ENCODE measurements around the gene FOXS1. TPM values are rescaled to one million over a fixed set of nuclear protein-coding genes. Genes with fewer than 3 reads are reported as not detected.

The FOXS1 gene
- total and polyA plus RNA-seq, 3 donors from 2014 or later: 4.3 to 10.0 (median 4.4) TPM

GRCh38 chr20:31879143-31879987 is 34.0 kb upstream of the FOXS1 start:
- Histone ChIP-seq H3K27me3 (no peaks in the 10 kb centered on the region), H3K4me3 (peak overlapping the region; percentile 60 to 70), H3K36me3 (ENCODE audit: low read depth, missing control alignments) (no peaks in the 10 kb centered on the region), H3K9me3 (no peaks in the 10 kb centered on the region), H3K27ac (peak overlapping the region; percentile 55 to 69), H3K4me1 (no peaks in the 10 kb centered on the region)
- TF ChIP-seq POLR2A (IDR thresholded peaks at IDR 0.05) (no peak), CTCF (IDR thresholded peaks at IDR 0.05) (no peak)
- 4 to 7% methylated on average over 30 to 45 of the region's 45 CpGs for WGBS, 2 donors
- intact Hi-C loops (cut with DNase I; ENCODE audit: low total_unique reads): no loop called here
- peak; percentile 99 for DNase-seq

GRCh38 chr20:31877684-31878083 is 32.3 kb upstream of the FOXS1 start:
- Histone ChIP-seq H3K27ac (no peak overlapping the region), H3K36me3 (ENCODE audit: low read depth, missing control alignments) (no peaks in the 10 kb centered on the region), H3K4me1 (no peaks in the 10 kb centered on the region), H3K9me3 (no peaks in the 10 kb centered on the region), H3K27me3 (no peaks in the 10 kb centered on the region), H3K4me3 (no peak overlapping the region)
- TF ChIP-seq CTCF (IDR thresholded peaks at IDR 0.05) (no peak), POLR2A (IDR thresholded peaks at IDR 0.05) (no peak)
- DNase-seq: no peak
- intact Hi-C loops (cut with DNase I; ENCODE audit: low total_unique reads): no loop called here

- no peak overlapping the region for H3K27ac ChIP-seq
- intact Hi-C loops (cut with DNase I; ENCODE audit: low total_unique reads): no loop called here
- peaks cover 6% of the 10 kb centered on the region for H3K4me1 ChIP-seq
- no peaks in the 10 kb centered on the region for H3K9me3 ChIP-seq
- no peak for DNase-seq
- no peaks in the 10 kb centered on the region for H3K27me3 ChIP-seq
- WGBS, 2 donors: 77 to 86% methylated on average over 2 of the region's 2 CpGs
- no peak overlapping the region for H3K4me3 ChIP-seq
- TF ChIP-seq POLR2A (IDR thresholded peaks at IDR 0.05): no peak
- no peak for TF ChIP-seq CTCF (IDR thresholded peaks at IDR 0.05)
- no peaks in the 10 kb centered on the region for H3K36me3 ChIP-seq (ENCODE audit: low read depth, missing control alignments)
Measured at GRCh38 chr20:31875671-31876070, 30.3 kb upstream of the FOXS1 start.

- 80 to 87% methylated on average over 6 of the region's 6 CpGs for WGBS, 2 donors
- peaks cover 18% of the 10 kb centered on the region for H3K4me1 ChIP-seq
- no peaks in the 10 kb centered on the region for H3K27me3 ChIP-seq
- no peaks in the 10 kb centered on the region for H3K9me3 ChIP-seq
- DNase-seq: no peak
- intact Hi-C loops (cut with DNase I; ENCODE audit: low total_unique reads): no loop called here
- no peak overlapping the region for H3K27ac ChIP-seq
- H3K4me3 ChIP-seq: no peak overlapping the region
- TF ChIP-seq CTCF (IDR thresholded peaks at IDR 0.05): no peak
- TF ChIP-seq POLR2A (IDR thresholded peaks at IDR 0.05): no peak
- H3K36me3 ChIP-seq (ENCODE audit: low read depth, missing control alignments): no peaks in the 10 kb centered on the region
Measured at GRCh38 chr20:31872406-31872805, 27.0 kb upstream of the FOXS1 start.

- intact Hi-C loops (cut with DNase I; ENCODE audit: low total_unique reads): no loop called here
- Histone ChIP-seq H3K9me3 (no peaks in the 10 kb centered on the region), H3K4me3 (no peak overlapping the region), H3K27ac (no peak overlapping the region), H3K36me3 (ENCODE audit: low read depth, missing control alignments) (no peaks in the 10 kb centered on the region), H3K4me1 (peaks cover 18% of the 10 kb centered on the region), H3K27me3 (no peaks in the 10 kb centered on the region)
- DNase-seq: no peak
- TF ChIP-seq POLR2A (IDR thresholded peaks at IDR 0.05) (no peak), CTCF (IDR thresholded peaks at IDR 0.05) (no peak)
- WGBS, 2 donors: 91 to 92% methylated on average over 1 of the region's 1 CpG
Measured at GRCh38 chr20:31871618-31871954, 26.2 kb upstream of the FOXS1 start.
